H1 (cell line): ENCODE results near the gene WFDC1. TPM values are rescaled to one million over a fixed set of nuclear protein-coding genes. Genes with fewer than 3 reads are reported as not detected.

ENCODE experiments used
- BACH1 ChIP-seq: IDR thresholded peaks from 2 replicates; pipeline ENCODE4 v1.6.1; 2012; ENCODE audit warnings: low read length, improper control_type of control experiment
- BCL11A ChIP-seq, 2 experiments: IDR thresholded peaks; one replicate each; pipeline ENCODE4 v1.6.1; 2011; ENCODE audit warnings: low read depth in 2 of 2, low read length in 2 of 2, mild to moderate bottlenecking in 2 of 2
- CHD2 ChIP-seq: IDR thresholded peaks from 2 replicates; pipeline ENCODE4 v1.6.1; 2012; ENCODE audit warnings: low read length, improper control_type of control experiment
- GABPA ChIP-seq: IDR thresholded peaks from 2 replicates; pipeline ENCODE4 v1.6.1; 2011; ENCODE audit warnings: mild to moderate bottlenecking, low read length, moderate library complexity, borderline replicate concordance; ENCODE audit not compliant: insufficient read depth
- KDM5A ChIP-seq: fragments of 200-600 bp; IDR thresholded peaks from 2 replicates; pipeline ENCODE4 v1.7.1; 2012; ENCODE audit warnings: mild to moderate bottlenecking, low read length, inconsistent platforms, mixed read lengths
- MAX ChIP-seq: IDR thresholded peaks from 2 replicates; pipeline ENCODE4 v1.6.1; 2012; ENCODE audit warnings: inconsistent platforms
- PHF8 ChIP-seq: fragments of 200-600 bp; sonication (generic); conservative IDR thresholded peaks from 2 replicates; pipeline ENCODE4 v1.7.1; 2012; ENCODE audit warnings: low read depth, mild to moderate bottlenecking, inconsistent platforms, low read length, moderate library complexity
- POU5F1 ChIP-seq: IDR thresholded peaks from 2 replicates; pipeline ENCODE4 v1.6.1; 2011; ENCODE audit warnings: low read depth, mild to moderate bottlenecking, low read length, moderate library complexity
- polyA plus RNA-seq, 7 experiments: library from polyadenylated mRNA; depleted of rRNA in 3 of 7; stranded (reverse) in 5 of 7; unstranded in 2 of 7; fragments of >200 nt in 5 of 7; fragments of 200-250 nt in 2 of 7; gene quantifications; 1 replicate in 5 of 7; 2 replicates in 1 of 7; 4 replicates in 1 of 7; pipeline versions ENCODE4 v1.2.1 to v1.2.3, GENCODE V29; 2011 to 2013; ENCODE audit warnings: missing spikeins in 2 of 7, mixed read lengths in 2 of 7
- total RNA-seq: library from RNA; stranded (reverse); fragmentation: NEBNext Ultra II Directional; extraction: Animal tissue kit (Norgen Biotek cat#: 25700); gene quantifications from 2 replicates; pipeline ENCODE4 v1.2.1, GENCODE V29; 2021
- TF ChIP-seq, protein P1 (sequence below): fragments of 300-600 bp; sonication (generic); IDR thresholded peaks from 2 replicates; pipeline ENCODE4 v1.7.1; 2012; ENCODE audit warnings: low read length, moderate library complexity, mild to moderate bottlenecking, inconsistent platforms; ENCODE audit not compliant: insufficient replicate concordance

WFDC1 gene
- total and polyA plus RNA-seq, 2 of the 8 experiments (the other 6 are each of a cell fraction or from before 2014, with no cell fraction given) = 0.70 to 1.1 TPM

DNA sequence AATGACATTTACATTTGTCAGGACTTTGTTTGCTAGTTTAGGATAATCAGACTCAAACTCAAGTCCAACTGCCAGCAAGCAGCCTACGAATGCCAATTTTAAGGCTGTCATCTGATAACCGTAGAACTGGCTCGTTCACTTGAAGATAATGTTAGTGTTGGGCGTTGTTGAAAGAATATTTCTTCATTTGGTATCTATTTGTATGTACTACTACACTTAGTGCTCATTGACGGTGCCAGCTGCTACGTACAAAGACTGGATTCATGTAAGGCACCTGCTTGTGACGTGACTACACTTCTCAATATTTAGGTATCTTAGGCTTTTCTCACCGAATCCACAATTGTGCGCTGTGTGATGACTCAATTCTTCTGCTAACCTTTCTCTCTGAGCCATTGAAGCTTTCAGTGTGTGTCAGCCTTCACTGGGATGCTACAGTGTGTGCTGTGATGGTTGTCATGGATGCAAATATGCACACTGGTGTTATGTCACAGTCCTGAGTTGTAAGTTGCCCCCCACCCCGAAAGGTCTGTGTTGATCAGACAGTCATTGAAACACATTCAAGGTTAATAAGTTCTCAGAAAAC is 79.3 kb downstream of the WFDC1 start (continued):
- TF ChIP-seq, protein P1, sequence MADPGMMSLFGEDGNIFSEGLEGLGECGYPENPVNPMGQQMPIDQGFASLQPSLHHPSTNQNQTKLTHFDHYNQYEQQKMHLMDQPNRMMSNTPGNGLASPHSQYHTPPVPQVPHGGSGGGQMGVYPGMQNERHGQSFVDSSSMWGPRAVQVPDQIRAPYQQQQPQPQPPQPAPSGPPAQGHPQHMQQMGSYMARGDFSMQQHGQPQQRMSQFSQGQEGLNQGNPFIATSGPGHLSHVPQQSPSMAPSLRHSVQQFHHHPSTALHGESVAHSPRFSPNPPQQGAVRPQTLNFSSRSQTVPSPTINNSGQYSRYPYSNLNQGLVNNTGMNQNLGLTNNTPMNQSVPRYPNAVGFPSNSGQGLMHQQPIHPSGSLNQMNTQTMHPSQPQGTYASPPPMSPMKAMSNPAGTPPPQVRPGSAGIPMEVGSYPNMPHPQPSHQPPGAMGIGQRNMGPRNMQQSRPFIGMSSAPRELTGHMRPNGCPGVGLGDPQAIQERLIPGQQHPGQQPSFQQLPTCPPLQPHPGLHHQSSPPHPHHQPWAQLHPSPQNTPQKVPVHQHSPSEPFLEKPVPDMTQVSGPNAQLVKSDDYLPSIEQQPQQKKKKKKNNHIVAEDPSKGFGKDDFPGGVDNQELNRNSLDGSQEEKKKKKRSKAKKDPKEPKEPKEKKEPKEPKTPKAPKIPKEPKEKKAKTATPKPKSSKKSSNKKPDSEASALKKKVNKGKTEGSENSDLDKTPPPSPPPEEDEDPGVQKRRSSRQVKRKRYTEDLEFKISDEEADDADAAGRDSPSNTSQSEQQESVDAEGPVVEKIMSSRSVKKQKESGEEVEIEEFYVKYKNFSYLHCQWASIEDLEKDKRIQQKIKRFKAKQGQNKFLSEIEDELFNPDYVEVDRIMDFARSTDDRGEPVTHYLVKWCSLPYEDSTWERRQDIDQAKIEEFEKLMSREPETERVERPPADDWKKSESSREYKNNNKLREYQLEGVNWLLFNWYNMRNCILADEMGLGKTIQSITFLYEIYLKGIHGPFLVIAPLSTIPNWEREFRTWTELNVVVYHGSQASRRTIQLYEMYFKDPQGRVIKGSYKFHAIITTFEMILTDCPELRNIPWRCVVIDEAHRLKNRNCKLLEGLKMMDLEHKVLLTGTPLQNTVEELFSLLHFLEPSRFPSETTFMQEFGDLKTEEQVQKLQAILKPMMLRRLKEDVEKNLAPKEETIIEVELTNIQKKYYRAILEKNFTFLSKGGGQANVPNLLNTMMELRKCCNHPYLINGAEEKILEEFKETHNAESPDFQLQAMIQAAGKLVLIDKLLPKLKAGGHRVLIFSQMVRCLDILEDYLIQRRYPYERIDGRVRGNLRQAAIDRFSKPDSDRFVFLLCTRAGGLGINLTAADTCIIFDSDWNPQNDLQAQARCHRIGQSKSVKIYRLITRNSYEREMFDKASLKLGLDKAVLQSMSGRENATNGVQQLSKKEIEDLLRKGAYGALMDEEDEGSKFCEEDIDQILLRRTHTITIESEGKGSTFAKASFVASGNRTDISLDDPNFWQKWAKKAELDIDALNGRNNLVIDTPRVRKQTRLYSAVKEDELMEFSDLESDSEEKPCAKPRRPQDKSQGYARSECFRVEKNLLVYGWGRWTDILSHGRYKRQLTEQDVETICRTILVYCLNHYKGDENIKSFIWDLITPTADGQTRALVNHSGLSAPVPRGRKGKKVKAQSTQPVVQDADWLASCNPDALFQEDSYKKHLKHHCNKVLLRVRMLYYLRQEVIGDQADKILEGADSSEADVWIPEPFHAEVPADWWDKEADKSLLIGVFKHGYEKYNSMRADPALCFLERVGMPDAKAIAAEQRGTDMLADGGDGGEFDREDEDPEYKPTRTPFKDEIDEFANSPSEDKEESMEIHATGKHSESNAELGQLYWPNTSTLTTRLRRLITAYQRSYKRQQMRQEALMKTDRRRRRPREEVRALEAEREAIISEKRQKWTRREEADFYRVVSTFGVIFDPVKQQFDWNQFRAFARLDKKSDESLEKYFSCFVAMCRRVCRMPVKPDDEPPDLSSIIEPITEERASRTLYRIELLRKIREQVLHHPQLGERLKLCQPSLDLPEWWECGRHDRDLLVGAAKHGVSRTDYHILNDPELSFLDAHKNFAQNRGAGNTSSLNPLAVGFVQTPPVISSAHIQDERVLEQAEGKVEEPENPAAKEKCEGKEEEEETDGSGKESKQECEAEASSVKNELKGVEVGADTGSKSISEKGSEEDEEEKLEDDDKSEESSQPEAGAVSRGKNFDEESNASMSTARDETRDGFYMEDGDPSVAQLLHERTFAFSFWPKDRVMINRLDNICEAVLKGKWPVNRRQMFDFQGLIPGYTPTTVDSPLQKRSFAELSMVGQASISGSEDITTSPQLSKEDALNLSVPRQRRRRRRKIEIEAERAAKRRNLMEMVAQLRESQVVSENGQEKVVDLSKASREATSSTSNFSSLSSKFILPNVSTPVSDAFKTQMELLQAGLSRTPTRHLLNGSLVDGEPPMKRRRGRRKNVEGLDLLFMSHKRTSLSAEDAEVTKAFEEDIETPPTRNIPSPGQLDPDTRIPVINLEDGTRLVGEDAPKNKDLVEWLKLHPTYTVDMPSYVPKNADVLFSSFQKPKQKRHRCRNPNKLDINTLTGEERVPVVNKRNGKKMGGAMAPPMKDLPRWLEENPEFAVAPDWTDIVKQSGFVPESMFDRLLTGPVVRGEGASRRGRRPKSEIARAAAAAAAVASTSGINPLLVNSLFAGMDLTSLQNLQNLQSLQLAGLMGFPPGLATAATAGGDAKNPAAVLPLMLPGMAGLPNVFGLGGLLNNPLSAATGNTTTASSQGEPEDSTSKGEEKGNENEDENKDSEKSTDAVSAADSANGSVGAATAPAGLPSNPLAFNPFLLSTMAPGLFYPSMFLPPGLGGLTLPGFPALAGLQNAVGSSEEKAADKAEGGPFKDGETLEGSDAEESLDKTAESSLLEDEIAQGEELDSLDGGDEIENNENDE = no peak
- TF ChIP-seq KDM5A = no peak
- TF ChIP-seq BACH1 = no peak
- TF ChIP-seq GABPA = no peak
- TF ChIP-seq BCL11A (IDR thresholded peaks at IDR 0.05; ENCODE audit: low read depth in 2 of 2, low read length in 2 of 2) = no peak
- no peak for TF ChIP-seq MAX
- no peak for TF ChIP-seq CHD2
- no peak for TF ChIP-seq POU5F1
- no peak for TF ChIP-seq PHF8
